ENCODE results near the gene USP43.
"Not testable (repeated sequence)": the region's sequence is repeated elsewhere in the genome, so short reads cannot be mapped to it uniquely, and the experiment has no call there.

The USP43 gene

DNA sequence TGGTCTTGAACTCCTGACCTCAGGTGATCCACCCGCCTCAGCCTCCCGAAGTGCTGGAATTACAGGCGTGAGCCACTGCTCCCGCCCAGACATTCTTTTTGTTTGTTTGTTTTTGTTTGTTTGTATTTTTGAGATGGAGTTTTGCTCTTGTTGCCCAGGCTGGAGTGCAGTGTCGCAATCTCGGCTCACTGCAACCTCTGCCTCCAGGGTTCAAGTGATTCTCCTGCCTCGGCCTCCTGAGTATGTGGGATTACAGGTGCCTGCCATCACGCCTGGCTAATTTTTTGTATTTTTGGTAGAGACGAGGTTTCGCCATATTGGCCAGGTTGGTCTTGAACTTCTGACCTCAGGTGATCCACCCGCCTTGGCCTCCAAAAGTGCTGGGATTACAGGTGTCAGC is 18.2 kb downstream of the USP43 start:
- not testable (repeated sequence) for DNase-seq (ENCODE audit: low read depth in 1 of 2, low spot score in 1 of 2)

GRCh38 chr17:9666461-9667050 is 21.2 kb downstream of the USP43 start:
- no peak for DNase-seq (ENCODE audit: low read depth in 1 of 2, low spot score in 1 of 2)

DNA sequence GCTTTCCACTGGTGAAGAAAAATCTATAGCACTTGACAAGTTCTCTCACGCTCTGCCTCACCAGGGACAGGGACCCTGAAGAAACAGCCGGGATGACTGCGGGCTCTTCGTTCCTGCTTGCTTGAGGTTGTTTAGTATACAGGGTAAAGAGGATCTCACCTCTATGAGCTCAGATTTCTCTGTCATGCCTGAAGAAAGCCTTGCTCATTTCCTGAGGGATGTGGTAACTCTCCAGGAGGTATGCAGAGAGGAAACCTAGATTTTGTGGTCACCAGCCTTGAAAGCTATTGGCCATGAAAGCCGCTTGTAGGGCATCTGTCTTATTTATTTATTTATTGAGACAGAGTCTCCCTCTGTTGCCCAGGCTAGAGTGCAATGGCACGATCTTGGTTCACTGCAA is 23.2 kb downstream of the USP43 start:
- no peak for DNase-seq (ENCODE audit: low read depth in 1 of 2, low spot score in 1 of 2)

GRCh38 chr17:9669551-9670008 is 24.3 kb downstream of the USP43 start:
- no peak for DNase-seq (ENCODE audit: low read depth in 1 of 2, low spot score in 1 of 2)

GRCh38 chr17:9670596-9670995 is 25.3 kb downstream of the USP43 start:
- no peak for DNase-seq (ENCODE audit: low read depth in 1 of 2, low spot score in 1 of 2)

DNA sequence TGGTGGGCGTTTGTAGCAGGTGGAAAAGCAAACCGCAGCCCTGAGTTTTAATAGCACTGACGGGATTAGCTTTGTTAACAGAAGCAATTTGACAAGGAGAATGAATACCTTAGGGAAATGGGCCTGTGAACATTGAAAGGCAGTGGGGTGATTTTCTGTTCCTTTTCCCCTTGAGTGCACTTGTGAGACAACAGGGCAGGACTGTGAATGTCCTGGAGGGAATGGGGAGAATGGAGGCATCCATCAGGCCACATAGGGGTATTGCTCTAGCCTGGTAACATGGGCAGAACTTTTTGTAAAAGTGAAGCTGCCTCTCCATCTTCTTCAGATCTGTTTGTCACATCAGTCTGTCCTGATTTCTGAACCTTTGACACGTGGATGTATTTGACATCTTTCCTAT is 26.2 kb downstream of the USP43 start:
- DNase-seq (ENCODE audit: low read depth in 1 of 2, low spot score in 1 of 2): no peak

GRCh38 chr17:9672266-9672665 is 26.9 kb downstream of the USP43 start:
- no peak for DNase-seq (ENCODE audit: low read depth in 1 of 2, low spot score in 1 of 2)

DNA sequence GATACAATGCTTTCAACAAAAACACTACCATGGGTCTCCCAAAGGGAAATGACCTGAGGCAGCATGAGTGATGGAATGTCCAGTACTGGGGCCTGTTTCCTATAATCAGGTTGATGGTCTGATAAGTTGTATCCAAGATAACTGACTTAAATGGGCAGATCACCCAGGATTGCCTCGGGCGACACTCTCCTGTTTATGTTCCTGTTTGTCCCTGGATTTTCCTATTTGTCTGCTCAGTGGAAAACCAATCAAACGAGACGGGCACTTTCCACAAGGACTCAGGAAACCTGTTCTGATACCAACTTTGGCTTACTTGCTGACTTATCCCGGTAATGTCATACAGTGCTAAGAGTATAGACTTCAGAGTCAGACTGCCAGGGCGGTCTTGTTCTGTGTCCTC is 27.4 kb downstream of the USP43 start:
- DNase-seq (ENCODE audit: low read depth in 1 of 2, low spot score in 1 of 2): no peak

GRCh38 chr17:9676084-9676483 is 30.8 kb downstream of the USP43 start:
- no peak for DNase-seq (ENCODE audit: low read depth in 1 of 2, low spot score in 1 of 2)

DNA sequence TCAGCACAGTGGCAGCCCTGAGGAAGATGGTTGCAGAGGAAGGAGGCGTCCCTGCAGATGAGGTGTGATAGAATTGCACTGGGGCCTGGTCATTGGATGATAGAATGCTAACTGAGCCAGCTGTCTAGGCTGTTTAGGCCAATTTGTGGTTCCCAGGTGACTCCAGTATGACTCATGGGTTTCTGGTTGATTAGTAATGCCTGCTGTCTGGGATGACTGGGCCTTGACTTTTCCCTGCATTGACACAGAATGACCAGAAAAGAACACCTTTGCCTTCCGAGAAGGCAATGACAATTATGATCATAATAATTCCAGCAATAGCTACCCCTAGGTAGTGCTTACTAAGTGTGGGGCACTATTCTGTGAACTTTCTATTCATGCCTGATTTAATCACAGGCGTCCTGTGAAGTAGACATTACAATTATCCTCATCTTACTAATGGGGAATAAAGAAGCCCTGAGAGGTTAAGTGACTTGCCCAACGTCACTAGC is 31.5 kb downstream of the USP43 start:
- no peak for DNase-seq (ENCODE audit: low read depth in 1 of 2, low spot score in 1 of 2)

- no peak for DNase-seq (ENCODE audit: low read depth in 1 of 2, low spot score in 1 of 2)
Measured at GRCh38 chr17:9677411-9677810, 32.1 kb downstream of the USP43 start.

DNA sequence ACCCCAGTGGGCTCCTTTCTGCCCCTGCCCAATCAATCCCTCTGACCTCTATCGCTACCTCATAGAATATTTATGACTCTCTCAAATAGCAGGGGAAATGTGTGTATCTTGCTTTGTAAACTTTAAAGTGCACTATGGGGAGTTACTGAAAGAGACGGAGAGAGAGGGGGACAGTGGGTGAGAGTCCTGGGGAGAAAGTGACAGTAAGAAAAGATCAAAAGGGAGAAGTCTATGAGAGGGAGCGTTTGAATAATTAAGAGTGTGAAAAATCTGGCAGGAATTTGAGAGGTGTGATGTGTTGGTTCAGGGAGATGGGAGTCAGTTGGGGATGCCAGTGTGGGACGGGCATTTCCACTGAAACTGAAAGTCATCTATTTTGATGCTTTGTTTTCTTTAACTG is 32.6 kb downstream of the USP43 start:
- DNase-seq (ENCODE audit: low read depth in 1 of 2, low spot score in 1 of 2): no peak

GRCh38 chr17:9684955-9685621 is 39.8 kb downstream of the USP43 start:
- DNase-seq (ENCODE audit: low read depth in 1 of 2, low spot score in 1 of 2): no peak

GRCh38 chr17:9693755-9694154 is 48.4 kb downstream of the USP43 start:
- DNase-seq (ENCODE audit: low read depth in 1 of 2, low spot score in 1 of 2): no peak

- no peak for DNase-seq (ENCODE audit: low read depth in 1 of 2, low spot score in 1 of 2)
Measured at GRCh38 chr17:9696279-9697044, 51.1 kb downstream of the USP43 start.

GRCh38 chr17:9700136-9700535 is 54.8 kb downstream of the USP43 start:
- DNase-seq (ENCODE audit: low read depth in 1 of 2, low spot score in 1 of 2): no peak

DNA sequence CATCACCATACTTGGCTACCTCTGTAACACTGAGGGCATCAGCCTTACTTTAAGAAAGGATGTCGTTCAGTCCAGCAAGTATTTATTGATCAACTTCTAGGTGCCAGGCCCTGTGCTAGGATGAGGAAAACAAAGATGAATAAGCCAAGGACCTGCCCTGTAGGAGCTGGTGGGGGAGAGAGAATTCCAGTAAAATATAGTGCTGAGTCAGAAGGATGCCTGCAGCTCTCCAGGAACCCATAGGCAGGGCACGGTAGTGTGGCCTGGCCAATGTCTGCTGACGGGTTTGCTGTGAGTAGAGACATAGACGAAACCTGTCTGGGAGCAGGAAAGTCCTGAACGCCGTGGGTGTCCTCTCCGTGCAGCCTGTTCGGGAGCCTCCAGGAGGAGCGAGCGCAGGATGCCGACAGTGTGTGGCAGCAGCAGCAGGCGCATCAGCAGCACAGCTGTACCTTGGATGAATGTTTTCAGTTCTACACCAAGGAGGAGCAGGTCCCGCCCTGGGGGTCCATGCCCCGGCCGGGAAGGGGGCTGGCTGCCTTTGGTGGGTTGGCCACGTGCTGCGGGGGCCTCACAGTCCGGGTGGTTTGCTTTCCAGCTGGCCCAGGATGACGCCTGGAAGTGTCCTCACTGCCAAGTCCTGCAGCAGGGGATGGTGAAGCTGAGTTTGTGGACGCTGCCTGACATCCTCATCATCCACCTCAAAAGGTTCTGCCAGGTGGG is 55.6 kb downstream of the USP43 start:
- DNase-seq (ENCODE audit: low read depth in 1 of 2, low spot score in 1 of 2): no peak

- no peak for DNase-seq (ENCODE audit: low read depth in 1 of 2, low spot score in 1 of 2)
Measured at GRCh38 chr17:9702482-9702881, 57.2 kb downstream of the USP43 start.

GRCh38 chr17:9702914-9703780 is 57.8 kb downstream of the USP43 start:
- DNase-seq (ENCODE audit: low read depth in 1 of 2, low spot score in 1 of 2): no peak

DNA sequence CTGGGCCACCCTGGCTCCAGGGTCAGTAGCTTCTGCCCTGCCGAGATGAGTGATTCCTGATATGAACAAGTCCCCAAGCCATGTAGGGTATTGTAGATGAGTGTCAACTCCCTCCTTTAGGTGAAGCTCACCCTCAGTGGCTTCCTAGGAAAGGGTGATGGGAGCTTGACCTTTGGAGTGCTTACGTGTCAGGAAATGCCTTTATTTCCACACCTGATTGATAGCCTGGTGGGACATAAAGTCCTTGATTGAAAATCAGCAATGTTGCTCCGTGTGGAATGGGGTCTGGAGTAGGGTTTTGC is 58.4 kb downstream of the USP43 start:
- DNase-seq (ENCODE audit: low read depth in 1 of 2, low spot score in 1 of 2): no peak

- DNase-seq (ENCODE audit: low read depth in 1 of 2, low spot score in 1 of 2): no peak
Measured at GRCh38 chr17:9705745-9706144, 60.4 kb downstream of the USP43 start.
